Prostate gland (tissue), 2 donors: Measurements from ENCODE around the gene TBRG1.

Source experiments
- CTCF ChIP-seq, 4 experiments: fragments of 200-600 bp in 2 of 4; fragments of 450-650 bp in 2 of 4; sonication (generic) in 2 of 4; IDR thresholded peaks; 1 replicate in 3 of 4; 2 replicates in 1 of 4; pipeline ENCODE4 v1.5.1; 2016 to 2019; ENCODE audit warnings: antibody characterized with exemption in 4 of 4, mild to moderate bottlenecking in 2 of 4, moderate library complexity in 2 of 4
- POLR2A ChIP-seq: fragments of 450-650 bp; IDR thresholded peaks from one replicate; pipeline ENCODE4 v1.6.1; 2016; ENCODE audit warnings: antibody characterized with exemption, mild to moderate bottlenecking

- TF ChIP-seq POLR2A, result no peak
- no peak for TF ChIP-seq CTCF (IDR thresholded peaks at IDR 0.05)
Measured at GRCh38 chr11:124591430-124591829, 31.2 kb upstream of the TBRG1 start.
